GM12878 (cell line): Measurements from ENCODE around the gene IKZF1. TPM values are rescaled to one million over a fixed set of nuclear protein-coding genes. Genes with fewer than 3 reads are reported as not detected.

ENCODE experiments used
- ATAC-seq: fragments of 200-7000 bp; cut with Tn5 transposase; 3 replicates; pipeline ENCODE4 v1.9.1; 2020; ENCODE audit warnings: mild to moderate bottlenecking, moderate library complexity
- BruUV-seq: library from RNA; stranded (reverse); fragments of 400-500 nt; replicated peaks from 2 replicates; lab custom pipeline; 2021; lab: Mats Ljungman, UMichigan
- CTCF ChIA-PET: fragments of 300-600 bp; sonication (Branson Sonifier 250); formaldehyde crosslinking; extraction: SDS; loops from one replicate; lab custom pipeline; 2021; ENCODE audit warnings: inconsistent platforms; lab: Yijun Ruan, JAX
- POLR2A ChIA-PET: fragments of 350-600 bp; formaldehyde crosslinking; extraction: SDS; loops from one replicate; lab custom pipeline; 2021; ENCODE audit warnings: inconsistent platforms; lab: Charles Lee
- RAD21 ChIA-PET: fragments of 300-600 bp; sonication (Branson Sonifier 250); formaldehyde crosslinking; loops from one replicate; lab custom pipeline; 2023; ENCODE audit warnings: antibody characterized with exemption; ENCODE audit not compliant: unreplicated experiment; lab: Charles Lee
- SMC1A ChIA-PET: fragments of 300-600 bp; sonication (Branson Sonifier 250); formaldehyde crosslinking; loops from one replicate; lab custom pipeline; 2023; ENCODE audit not compliant: unreplicated experiment, uncharacterized antibody; lab: Charles Lee
- DNase-seq: peaks from one replicate; pipeline ENCODE4 v3.0.0-alpha.2; 2011; ENCODE audit warnings: low read depth, low spot score
- FAIRE-seq: peaks from 3 replicates; lab custom pipeline; 2011; peaks lifted over from hg19 to GRCh38; lab: Jason Lieb, UNC
- H2AFZ ChIP-seq: 2 replicates; pipeline ENCODE4 v1.6.0; 2011; ENCODE audit warnings: low read depth, low read length, control low read depth; ENCODE audit not compliant: control insufficient read depth
- H3K27ac ChIP-seq: 2 replicates; pipeline ENCODE4 v1.5.1; 2011; ENCODE audit warnings: control low read depth; ENCODE audit not compliant: control insufficient read depth, insufficient read depth
- H3K27me3 ChIP-seq, 2 experiments: replicated peaks in 1 of 2; 2 replicates each; pipeline versions ENCODE4 v1.6.0 to v1.6.1; 2011; ENCODE audit warnings: low read length in 1 of 2; ENCODE audit not compliant: control insufficient read depth in 2 of 2, insufficient read depth in 2 of 2
- H3K36me3 ChIP-seq, 2 experiments: 2 replicates each; pipeline ENCODE4 v1.5.1; 2011; ENCODE audit warnings: low read length in 1 of 2; ENCODE audit not compliant: control insufficient read depth in 2 of 2, insufficient read depth in 2 of 2
- H3K4me1 ChIP-seq: 2 replicates; pipeline ENCODE4 v1.6.1; 2011; ENCODE audit warnings: mild to moderate bottlenecking, low read length, moderate library complexity, mixed read lengths; ENCODE audit not compliant: control insufficient read depth, insufficient read depth
- H3K4me2 ChIP-seq: 2 replicates; pipeline ENCODE4 v1.6.0; 2011; ENCODE audit warnings: control low read depth; ENCODE audit not compliant: control insufficient read depth, insufficient read depth
- H3K4me3 ChIP-seq: fragments of 200-600 bp; sonication (generic); 2 replicates; pipeline ENCODE4 v1.5.1; 2016
- H3K79me2 ChIP-seq: 2 replicates; pipeline ENCODE4 v1.6.0; 2011; ENCODE audit warnings: low read length; ENCODE audit not compliant: control insufficient read depth, insufficient read depth
- H3K9ac ChIP-seq: 2 replicates; pipeline ENCODE4 v1.8.0; 2011; ENCODE audit warnings: low read length, control low read depth, mixed read lengths; ENCODE audit not compliant: control insufficient read depth, insufficient read depth
- H3K9me3 ChIP-seq: replicated peaks from 3 replicates; pipeline ENCODE4 v1.5.1; 2011; ENCODE audit warnings: mild to moderate bottlenecking, low read length; ENCODE audit not compliant: control insufficient read depth, insufficient read depth
- H4K20me1 ChIP-seq: 2 replicates; pipeline ENCODE4 v1.6.0; 2011; ENCODE audit not compliant: control insufficient read depth, insufficient read depth
- BCL11A ChIP-seq: IDR thresholded peaks from 2 replicates; pipeline ENCODE4 v1.6.1; 2011; ENCODE audit warnings: low read depth, low read length
- NFYA ChIP-seq: IDR thresholded peaks from 2 replicates; pipeline ENCODE4 v1.6.1; 2011; ENCODE audit warnings: low read depth, mild to moderate bottlenecking, low read length, improper control_type of control experiment, borderline replicate concordance
- PML ChIP-seq: IDR thresholded peaks from 2 replicates; pipeline ENCODE4 v1.6.1; 2012; ENCODE audit warnings: low read length, inconsistent platforms
- RBBP5 ChIP-seq: fragments of 200-600 bp; sonication (generic); conservative IDR thresholded peaks from 2 replicates; pipeline ENCODE4 v1.6.1; 2016
- RELA ChIP-seq: fragments of 450-650 bp; IDR thresholded peaks from 2 replicates; pipeline ENCODE4 v1.8.0; 2014; ENCODE audit warnings: borderline replicate concordance; ENCODE audit not compliant: partially characterized antibody
- RUNX3 ChIP-seq: IDR thresholded peaks from 2 replicates; pipeline ENCODE4 v1.6.1; 2012; ENCODE audit warnings: low read length, inconsistent platforms
- WGBS: methylation state at CpG from one replicate; pipeline ENCODE4 v1.1.6; 2016; ENCODE audit warnings: low lambda C conversion rate; ENCODE audit not compliant: insufficient replicate concordance, insufficient coverage; ENCODE audit errors: missing lambda C conversion rate; 5-methylcytosine and 5-hydroxymethylcytosine counted together
- in situ Hi-C: fragments of 300-500 bp; cut with MboI; formaldehyde crosslinking; loops from 9 replicates; pipeline ENCODE4 v1.14.3; 2018; ENCODE audit warnings: mixed read lengths
- intact Hi-C: fragments of 100-400 bp; cut with micrococcal nuclease; formaldehyde crosslinking; loops from one replicate; pipeline ENCODE4 v1.14.2; 2022; ENCODE audit not compliant: unreplicated experiment
- polyA plus RNA-seq, 11 experiments: library from polyadenylated mRNA; depleted of rRNA in 4 of 11; unstranded in 6 of 11; stranded (reverse) in 5 of 11; fragments of >200 nt; fragmentation: Nextera tagmentation in 4 of 11; fragmentation: Illumina TruSeq in 1 of 11; extraction: Ambion mirVana in 4 of 11; extraction: Trizol in 1 of 11; gene quantifications; 1 replicate in 1 of 11; 2 replicates in 10 of 11; pipeline versions ENCODE4 v1.2.1 to v1.2.3, GENCODE V29; 2011 to 2016; ENCODE audit warnings: inconsistent platforms in 2 of 11, missing spikeins in 2 of 11, low read depth in 1 of 11
- total RNA-seq, 4 experiments: library from RNA; depleted of rRNA in 3 of 4; stranded (reverse); fragments of >200 nt in 3 of 4; fragmentation: Illumina TruSeq in 1 of 4; extraction: Trizol in 1 of 4; gene quantifications; 2 replicates each; pipeline versions ENCODE4 v1.2.1 to v1.2.3, GENCODE V29; 2013 to 2021

Gene IKZF1
- total and polyA plus RNA-seq, 10 of the 15 experiments (the other 5 are each of a cell fraction or from before 2014, with no cell fraction given), result 27.2 to 125 (median 71.6) TPM

DNA sequence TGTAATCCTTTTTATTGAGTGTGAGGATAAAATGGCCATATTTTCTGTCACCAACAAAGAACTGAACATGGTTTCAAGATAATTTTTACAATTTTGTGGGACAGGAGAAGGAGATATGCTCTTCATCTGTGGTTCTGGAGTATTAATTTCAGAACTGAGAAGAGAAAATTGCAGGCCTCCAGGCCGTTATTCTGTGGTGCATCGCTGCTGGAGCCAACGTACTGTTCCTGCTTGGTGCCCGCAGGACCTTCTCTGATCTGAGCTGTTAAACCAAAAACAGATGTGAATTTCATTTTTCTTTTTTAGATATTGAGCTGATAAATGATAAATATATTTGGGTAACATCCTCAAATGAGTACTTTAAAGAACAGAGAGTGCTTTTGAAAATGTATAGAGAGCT lies 63.9 kb downstream of the IKZF1 start:
- peaks cover 23% of the 10 kb centered on the region for H3K4me1 ChIP-seq
- no peaks in the 10 kb centered on the region for H4K20me1 ChIP-seq
- H2AFZ ChIP-seq, result no peak overlapping the region
- in situ Hi-C loops, result no loop called here
- H3K36me3 ChIP-seq, result peaks cover 13 to 17% of the 10 kb centered on the region in 2 experiments
- ATAC-seq, result peak; percentile 53
- RAD21 ChIA-PET, result interaction anchor here (0.8 to 10.0 kb wide), 29 partner anchors 10 to 276 kb away, joined by 3 to 124 read pairs (median 9); partner anchors contain the start of genes IKZF1 and ZPBP
- TF ChIP-seq PML (no peak), RUNX3 (peak; percentile 72), RBBP5 (no peak), RELA (no peak), NFYA (no peak), BCL11A (no peak)
- TF ChIP-seq, all 136 proteins: peak for 1
- peaks cover 3% of the 10 kb centered on the region; the same call in 2 of the 3 replicates for H3K9me3 ChIP-seq
- H3K4me2 ChIP-seq, result no peak overlapping the region; the same call in 1 of the 2 replicates
- intact Hi-C loops, result loop anchor here (2.0 to 5.0 kb wide), 3 partner anchors 50 to 246 kb away; no protein-coding TSS in a partner anchor
- FAIRE-seq (no peak), DNase-seq (no peak)
- BruUV-seq, result no TSS peak
- ChIA-PET POLR2A (interaction anchor here (1.0 to 1.9 kb wide), 2 partner anchors 97 to 162 kb away, joined by 3 to 9 read pairs; no protein-coding TSS in a partner anchor), SMC1A (interaction anchor here (0.6 to 10.5 kb wide), 47 partner anchors 8 to 329 kb away, joined by 3 to 274 read pairs (median 6); partner anchors contain the start of genes FIGNL1 and IKZF1), CTCF (interaction anchor here (0.6 to 6.4 kb wide), 47 partner anchors 9 to 276 kb away, joined by 3 to 152 read pairs (median 5); partner anchors contain the start of gene IKZF1)
- peak overlapping the region; percentile 17; the same call in 1 of the 2 replicates for H3K27ac ChIP-seq
- H3K4me3 ChIP-seq, result no peak overlapping the region
- no peaks in the 10 kb centered on the region for H3K27me3 ChIP-seq
- H3K9ac ChIP-seq, result no peak overlapping the region
- 3% methylated on average over 4 of the region's 4 CpGs for WGBS
- no peaks in the 10 kb centered on the region; the same call in 1 of the 2 replicates for H3K79me2 ChIP-seq
